HFFc6 (cell line): ENCODE data around the gene HKDC1. TPM values are rescaled to one million over a fixed set of nuclear protein-coding genes. Genes with fewer than 3 reads are reported as not detected.
"Not testable (repeated sequence)": the region's sequence is repeated elsewhere in the genome, so short reads cannot be mapped to it uniquely, and the experiment has no call there.

ENCODE experiments used
- DNase-seq: peaks from one replicate; pipeline ENCODE4 v3.0.0-alpha.2; 2018
- H3K27ac Mint-ChIP-seq: 2 replicates; pipeline ENCODE4 v1.8.0; 2020; ENCODE audit warnings: mild to moderate bottlenecking, mixed read lengths
- H3K27me3 Mint-ChIP-seq: 2 replicates; pipeline ENCODE4 v1.8.0; 2021; ENCODE audit warnings: mild to moderate bottlenecking, moderate library complexity, mixed read lengths; ENCODE audit not compliant: insufficient read depth
- H3K36me3 Mint-ChIP-seq: 2 replicates; pipeline ENCODE4 v1.8.0; 2021; ENCODE audit warnings: low read depth, mixed read lengths
- H3K4me1 Mint-ChIP-seq: 2 replicates; pipeline ENCODE4 v1.8.0; 2020; ENCODE audit warnings: low read depth, mixed read lengths
- H3K4me3 Mint-ChIP-seq: 2 replicates; pipeline ENCODE4 v1.8.0; 2020; ENCODE audit warnings: mild to moderate bottlenecking, moderate library complexity, mixed read lengths
- H3K9me3 Mint-ChIP-seq: 2 replicates; pipeline ENCODE4 v1.8.0; 2020; ENCODE audit warnings: mild to moderate bottlenecking, mixed read lengths
- total RNA-seq, 6 experiments: library from RNA; stranded (reverse); fragmentation: NEBNext Ultra II Directional; extraction: Animal tissue kit (Norgen Biotek cat#: 25700); gene quantifications; 2 replicates in 1 of 6; 3 replicates in 5 of 6; pipeline ENCODE4 v1.2.3, GENCODE V29; 2021
- TF ChIP-seq, protein P1 (sequence below): fragments of 200-600 bp; sonication (generic); IDR thresholded peaks from 2 replicates; pipeline ENCODE4 v1.5.0; 2021; ENCODE audit warnings: antibody characterized with exemption, mild to moderate bottlenecking

HKDC1 gene
- total RNA-seq, 6 experiments from 2014 or later: 0.09 to 0.54 (median 0.42) TPM

DNA sequence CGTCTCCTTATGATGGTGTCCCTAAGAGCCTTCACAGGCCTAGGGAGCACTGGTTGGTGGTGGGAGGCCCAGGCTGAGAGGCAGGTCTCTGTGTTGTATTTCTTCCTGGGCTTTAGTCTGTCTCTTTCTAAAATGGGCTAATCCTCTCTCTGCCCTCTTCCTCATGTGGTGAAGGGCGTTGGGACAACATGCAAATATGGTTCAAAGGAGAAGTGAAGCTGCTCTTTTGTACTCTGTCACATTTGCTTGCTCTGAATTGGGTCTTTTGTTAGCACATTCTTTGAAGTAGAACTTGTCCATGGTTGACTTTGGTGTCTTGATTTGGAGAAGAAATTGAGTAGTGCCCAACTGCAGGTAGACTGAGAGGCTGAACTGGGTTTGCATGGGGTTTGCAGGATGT lies 59.0 kb downstream of the HKDC1 start:
- Mint-ChIP-seq H3K27ac (no peak overlapping the region), H3K4me1 (peaks cover 8% of the 10 kb centered on the region), H3K4me3 (no peak overlapping the region), H3K9me3 (peaks cover 15% of the 10 kb centered on the region), H3K36me3 (peaks cover 4% of the 10 kb centered on the region), H3K27me3 (peaks cover 2% of the 10 kb centered on the region; the same call in 1 of the 2 replicates)
- TF ChIP-seq, protein P1, sequence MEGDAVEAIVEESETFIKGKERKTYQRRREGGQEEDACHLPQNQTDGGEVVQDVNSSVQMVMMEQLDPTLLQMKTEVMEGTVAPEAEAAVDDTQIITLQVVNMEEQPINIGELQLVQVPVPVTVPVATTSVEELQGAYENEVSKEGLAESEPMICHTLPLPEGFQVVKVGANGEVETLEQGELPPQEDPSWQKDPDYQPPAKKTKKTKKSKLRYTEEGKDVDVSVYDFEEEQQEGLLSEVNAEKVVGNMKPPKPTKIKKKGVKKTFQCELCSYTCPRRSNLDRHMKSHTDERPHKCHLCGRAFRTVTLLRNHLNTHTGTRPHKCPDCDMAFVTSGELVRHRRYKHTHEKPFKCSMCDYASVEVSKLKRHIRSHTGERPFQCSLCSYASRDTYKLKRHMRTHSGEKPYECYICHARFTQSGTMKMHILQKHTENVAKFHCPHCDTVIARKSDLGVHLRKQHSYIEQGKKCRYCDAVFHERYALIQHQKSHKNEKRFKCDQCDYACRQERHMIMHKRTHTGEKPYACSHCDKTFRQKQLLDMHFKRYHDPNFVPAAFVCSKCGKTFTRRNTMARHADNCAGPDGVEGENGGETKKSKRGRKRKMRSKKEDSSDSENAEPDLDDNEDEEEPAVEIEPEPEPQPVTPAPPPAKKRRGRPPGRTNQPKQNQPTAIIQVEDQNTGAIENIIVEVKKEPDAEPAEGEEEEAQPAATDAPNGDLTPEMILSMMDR: no peak
- DNase-seq: no peak

DNA sequence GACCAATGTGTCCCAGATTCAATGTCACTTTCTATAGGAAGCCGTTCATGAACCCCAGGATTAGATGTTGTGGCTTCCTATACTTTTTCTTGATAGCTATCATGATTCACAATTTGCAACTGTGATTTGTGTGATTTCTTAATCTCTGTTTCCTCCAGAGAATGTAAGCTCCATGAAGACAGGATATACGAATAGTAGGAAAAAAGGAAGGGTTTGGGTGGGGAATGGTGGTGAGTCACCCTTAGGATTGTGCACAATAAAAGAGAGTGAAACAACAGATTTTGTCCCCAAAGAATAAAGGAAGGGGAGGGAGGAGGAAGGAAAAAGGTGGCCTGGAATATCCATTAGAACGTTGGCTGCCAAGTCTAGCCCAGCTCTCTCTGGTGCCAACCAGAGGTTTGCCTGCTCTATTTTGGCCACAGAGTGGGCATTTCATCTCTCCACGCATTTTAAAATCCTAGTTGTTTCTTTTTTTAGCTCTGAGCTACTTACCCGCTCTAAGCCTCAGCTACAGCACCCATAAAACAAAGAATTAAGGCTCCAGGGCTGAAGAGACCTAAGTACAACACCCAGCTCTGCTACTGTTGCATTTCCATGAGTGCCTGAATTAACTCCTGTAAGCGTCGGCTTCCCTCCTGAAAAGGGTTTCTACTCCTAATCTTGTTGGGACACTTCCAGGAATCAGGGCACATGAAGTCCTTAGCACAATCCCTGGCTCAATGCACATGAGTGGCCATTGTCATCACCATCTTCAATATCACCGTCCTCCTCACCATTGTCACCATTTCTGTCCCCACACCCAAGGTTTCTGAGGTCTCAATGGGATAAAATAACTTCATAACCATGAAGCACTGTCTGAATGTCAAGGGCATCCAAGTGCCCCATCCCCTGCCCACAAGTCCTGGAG lies 61.6 kb downstream of the HKDC1 start:
- Mint-ChIP-seq H3K27me3 (peaks cover 15% of the 10 kb centered on the region), H3K9me3 (peaks cover 15% of the 10 kb centered on the region), H3K4me1 (peaks cover 8% of the 10 kb centered on the region), H3K27ac (no peak overlapping the region), H3K4me3 (no peak overlapping the region), H3K36me3 (peaks cover 4% of the 10 kb centered on the region)
- no peak for DNase-seq
- TF ChIP-seq, protein P1: no peak

DNA sequence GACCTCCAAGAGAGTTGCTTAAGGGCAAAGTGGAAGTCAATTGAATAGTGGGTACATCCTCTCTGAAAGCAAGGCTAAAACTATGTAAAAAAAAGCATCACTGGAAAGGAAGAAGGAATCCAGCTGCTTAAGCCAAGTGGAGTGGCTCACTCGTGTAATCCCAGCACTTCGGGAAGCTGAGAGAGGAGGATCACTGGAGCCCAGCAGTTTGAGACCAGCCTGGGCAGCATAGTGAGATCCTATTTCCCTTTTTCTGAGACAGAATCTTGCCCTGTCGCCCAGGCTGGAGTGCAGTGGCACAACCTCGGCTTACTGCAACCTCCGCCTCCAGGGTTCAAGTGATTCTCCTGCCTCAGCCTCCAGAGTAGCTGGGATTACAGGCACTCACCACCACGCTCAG lies 64.3 kb downstream of the HKDC1 start:
- H3K4me1 Mint-ChIP-seq, H3K27ac Mint-ChIP-seq, H3K4me3 Mint-ChIP-seq, DNase-seq, H3K36me3 Mint-ChIP-seq: not testable (repeated sequence)
- H3K9me3 Mint-ChIP-seq: peaks cover 15% of the 10 kb centered on the region
- H3K27me3 Mint-ChIP-seq: peaks cover 25% of the 10 kb centered on the region

DNA sequence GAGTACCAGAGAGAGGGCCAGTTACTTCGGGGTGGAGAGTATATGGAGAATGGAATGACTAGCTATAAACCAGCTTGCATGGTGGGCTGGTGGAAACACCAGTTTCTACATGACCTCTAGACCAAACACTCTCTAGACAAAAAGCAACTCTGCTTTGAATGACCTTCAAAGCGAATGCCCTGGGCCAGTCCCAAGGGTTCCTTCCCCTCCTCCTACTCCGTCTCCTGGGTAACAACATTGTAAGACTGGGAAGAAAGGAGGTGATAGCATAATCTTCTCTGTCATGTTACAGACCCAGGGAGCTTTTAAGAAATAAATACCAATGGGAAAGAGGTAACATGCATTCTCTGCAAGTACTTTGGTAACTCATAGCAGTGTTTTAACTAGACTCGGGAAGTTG lies 65.6 kb downstream of the HKDC1 start:
- Mint-ChIP-seq H3K27me3 (peaks cover 32% of the 10 kb centered on the region), H3K27ac (no peak overlapping the region; the same call in 1 of the 2 replicates), H3K4me3 (no peak overlapping the region), H3K9me3 (peaks cover 15% of the 10 kb centered on the region), H3K36me3 (peaks cover 4% of the 10 kb centered on the region), H3K4me1 (no peaks in the 10 kb centered on the region)
- TF ChIP-seq, protein P1: no peak
- DNase-seq: no peak

DNA sequence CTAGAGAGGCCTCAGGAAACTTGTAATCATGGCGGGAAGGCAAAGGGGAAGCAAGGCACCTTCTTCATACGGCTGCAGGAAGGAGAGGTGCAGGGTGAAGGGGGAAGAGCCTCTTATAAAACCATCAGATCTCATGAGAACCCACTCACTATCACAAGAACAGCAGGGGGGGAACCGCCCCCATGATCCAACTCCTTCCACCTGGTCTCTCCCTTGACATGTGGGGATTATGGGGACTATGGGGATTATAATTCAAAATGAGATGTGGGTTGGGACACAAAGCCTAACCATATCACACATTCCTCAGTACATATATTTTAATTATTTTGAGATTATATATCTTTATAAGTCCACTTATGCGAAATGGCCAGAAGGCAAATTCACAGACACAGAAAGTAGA lies 67.0 kb downstream of the HKDC1 start:
- Mint-ChIP-seq H3K27ac (no peak overlapping the region), H3K27me3 (peaks cover 30% of the 10 kb centered on the region), H3K9me3 (peaks cover 4% of the 10 kb centered on the region; the same call in 1 of the 2 replicates), H3K4me1 (no peaks in the 10 kb centered on the region), H3K36me3 (no peaks in the 10 kb centered on the region), H3K4me3 (no peak overlapping the region)
- TF ChIP-seq, protein P1: no peak
- no peak for DNase-seq

DNA sequence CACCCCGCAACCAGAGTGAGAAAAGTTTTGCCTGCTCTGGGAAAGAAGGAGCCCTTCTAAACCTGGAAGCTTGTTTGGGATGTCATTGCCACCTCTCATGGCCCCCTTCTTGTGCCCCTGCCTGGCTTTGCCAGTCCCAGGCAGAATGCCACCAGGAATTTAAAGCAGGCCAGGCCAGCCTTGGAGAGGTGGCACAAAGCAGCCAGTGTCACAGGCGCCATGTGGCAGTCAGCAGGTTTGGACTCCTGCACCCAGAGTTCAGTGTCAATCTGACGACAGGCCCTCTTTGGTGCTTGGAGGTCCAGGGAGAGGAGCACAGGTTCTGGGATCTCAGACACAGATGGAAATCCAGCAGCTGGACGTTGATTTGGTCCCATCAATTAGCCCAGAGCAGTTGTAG lies 70.9 kb downstream of the HKDC1 start:
- H3K9me3 Mint-ChIP-seq: no peaks in the 10 kb centered on the region
- TF ChIP-seq, protein P1: no peak
- H3K4me1 Mint-ChIP-seq: no peaks in the 10 kb centered on the region
- peaks cover 27% of the 10 kb centered on the region for H3K27me3 Mint-ChIP-seq
- no peaks in the 10 kb centered on the region for H3K36me3 Mint-ChIP-seq
- no peak for DNase-seq
- no peak overlapping the region for H3K4me3 Mint-ChIP-seq
- no peak overlapping the region for H3K27ac Mint-ChIP-seq
